ENCODE data around the gene PAQR7. TPM values are rescaled to one million over a fixed set of nuclear protein-coding genes. Genes with fewer than 3 reads are reported as not detected.

Gene PAQR7
- total RNA-seq, 3 donors from 2014 or later (not counting 1 experiment from before 2014, with no cell fraction given) = 2.9 to 3.6 (median 3.0) TPM

GRCh38 chr1:25863486-25864262 lies 11.8 kb downstream of the PAQR7 start:
- Mint-ChIP-seq H3K27ac (no peak overlapping the region), H3K27me3 (ENCODE audit: low read depth in 2 of 2) (no peaks in the 10 kb centered on the region), H3K4me3 (no peak overlapping the region), H3K36me3 (no peaks in the 10 kb centered on the region), H3K4me1 (peaks cover 16 to 22% of the 10 kb centered on the region in 2 donors), H3K9me3 (no peaks in the 10 kb centered on the region)
- ATAC-seq (no peak), DNase-seq (no peak)
- WGBS (ENCODE audit: insufficient coverage) = 94% methylated on average over 25 of the region's 25 CpGs
- Histone ChIP-seq H3K9me3 (ENCODE audit: control insufficient read depth, insufficient read depth, low read length) (no peaks in the 10 kb centered on the region), H3K27me3 (ENCODE audit: control insufficient read depth, insufficient read depth, low read length) (no peaks in the 10 kb centered on the region), H3K36me3 (ENCODE audit: control insufficient read depth, insufficient read depth, low read length) (no peaks in the 10 kb centered on the region), H3K4me1 (ENCODE audit: control insufficient read depth, insufficient read depth, low read length) (peaks cover 29% of the 10 kb centered on the region), H3K27ac (ENCODE audit: low read length) (no peak overlapping the region), H3K4me3 (ENCODE audit: low read length) (no peak overlapping the region)
- TF ChIP-seq CTCF (IDR thresholded peaks at IDR 0.05) = no peak
- intact Hi-C loops (cut with micrococcal nuclease) = no loop called here

GRCh38 chr1:25862785-25863485 lies 12.6 kb downstream of the PAQR7 start:
- no peaks in the 10 kb centered on the region for H3K27me3 ChIP-seq (ENCODE audit: control insufficient read depth, insufficient read depth, low read length)
- H3K27ac ChIP-seq (ENCODE audit: low read length) = no peak overlapping the region
- H3K9me3 Mint-ChIP-seq = no peaks in the 10 kb centered on the region
- H3K9me3 ChIP-seq (ENCODE audit: control insufficient read depth, insufficient read depth, low read length) = no peaks in the 10 kb centered on the region
- ATAC-seq (no peak), DNase-seq (no peak)
- peak overlapping the region in 1 of 2 donors; percentile 79 for H3K27ac Mint-ChIP-seq
- peaks cover 21 to 27% of the 10 kb centered on the region in 2 donors for H3K4me1 Mint-ChIP-seq
- intact Hi-C loops (cut with micrococcal nuclease) = no loop called here
- no peaks in the 10 kb centered on the region for H3K27me3 Mint-ChIP-seq (ENCODE audit: low read depth in 2 of 2)
- TF ChIP-seq CTCF (IDR thresholded peaks at IDR 0.05) = no peak
- H3K4me3 Mint-ChIP-seq = no peak overlapping the region
- no peaks in the 10 kb centered on the region for H3K36me3 Mint-ChIP-seq
- H3K36me3 ChIP-seq (ENCODE audit: control insufficient read depth, insufficient read depth, low read length) = no peaks in the 10 kb centered on the region
- H3K4me1 ChIP-seq (ENCODE audit: control insufficient read depth, insufficient read depth, low read length) = peaks cover 31% of the 10 kb centered on the region
- 97% methylated on average over 20 of the region's 20 CpGs for WGBS (ENCODE audit: insufficient coverage)
- no peak overlapping the region for H3K4me3 ChIP-seq (ENCODE audit: low read length)

GRCh38 chr1:25861316-25862286 lies 13.9 kb downstream of the PAQR7 start:
- ATAC-seq (no peak), DNase-seq (no peak)
- 65% methylated on average over 16 of the region's 16 CpGs for WGBS (ENCODE audit: insufficient coverage)
- H3K4me3 ChIP-seq (ENCODE audit: low read length) = no peak overlapping the region
- no peaks in the 10 kb centered on the region for H3K9me3 ChIP-seq (ENCODE audit: control insufficient read depth, insufficient read depth, low read length)
- H3K27me3 ChIP-seq (ENCODE audit: control insufficient read depth, insufficient read depth, low read length) = no peaks in the 10 kb centered on the region
- peaks cover 31% of the 10 kb centered on the region for H3K4me1 ChIP-seq (ENCODE audit: control insufficient read depth, insufficient read depth, low read length)
- Mint-ChIP-seq H3K27me3 (ENCODE audit: low read depth in 2 of 2) (no peaks in the 10 kb centered on the region), H3K4me1 (peaks cover 21 to 27% of the 10 kb centered on the region in 2 donors), H3K36me3 (no peaks in the 10 kb centered on the region), H3K9me3 (no peaks in the 10 kb centered on the region), H3K27ac (peak overlapping the region in 1 of 2 donors; percentile 79), H3K4me3 (no peak overlapping the region)
- intact Hi-C loops (cut with micrococcal nuclease) = no loop called here
- TF ChIP-seq CTCF (IDR thresholded peaks at IDR 0.05) = no peak
- H3K36me3 ChIP-seq (ENCODE audit: control insufficient read depth, insufficient read depth, low read length) = no peaks in the 10 kb centered on the region
- H3K27ac ChIP-seq (ENCODE audit: low read length) = no peak overlapping the region
